GM19395 (cell line): ENCODE results near the gene NIPAL3.
"Not testable (repeated sequence)": the region's sequence is repeated elsewhere in the genome, so short reads cannot be mapped to it uniquely, and the experiment has no call there.

Experiments
- ATAC-seq: cut with Tn5 transposase; IDR thresholded peaks from one replicate; pipeline ENCODE4 v1.9.1; 2021; ENCODE audit warnings: mild to moderate bottlenecking, moderate library complexity; ENCODE audit not compliant: unreplicated experiment

The NIPAL3 gene

GRCh38 chr1:24454673-24455072 lies 39.1 kb downstream of the NIPAL3 start:
- ATAC-seq: no peak

- ATAC-seq: no peak
Measured at GRCh38 chr1:24455272-24455671, 39.7 kb downstream of the NIPAL3 start.

- no peak for ATAC-seq
Measured at GRCh38 chr1:24457866-24458265, 42.3 kb downstream of the NIPAL3 start.

GRCh38 chr1:24459551-24460266 lies 44.1 kb downstream of the NIPAL3 start:
- no peak for ATAC-seq

GRCh38 chr1:24462128-24462527 lies 46.5 kb downstream of the NIPAL3 start:
- not testable (repeated sequence) for ATAC-seq

- ATAC-seq: no peak
Measured at GRCh38 chr1:24463776-24464735, 48.5 kb downstream of the NIPAL3 start.

- ATAC-seq: no peak
Measured at GRCh38 chr1:24465099-24465498, 49.5 kb downstream of the NIPAL3 start.

- no peak for ATAC-seq
Measured at GRCh38 chr1:24465638-24466037, 50.0 kb downstream of the NIPAL3 start.

- ATAC-seq: no peak
Measured at GRCh38 chr1:24468685-24469316, 53.2 kb downstream of the NIPAL3 start.

GRCh38 chr1:24470592-24470991 lies 55.0 kb downstream of the NIPAL3 start:
- ATAC-seq: no peak

- no peak for ATAC-seq
Measured at GRCh38 chr1:24472527-24473251, 57.1 kb downstream of the NIPAL3 start.

GRCh38 chr1:24474193-24474592 lies 58.6 kb downstream of the NIPAL3 start:
- ATAC-seq: no peak

GRCh38 chr1:24475700-24476099 lies 60.1 kb downstream of the NIPAL3 start:
- no peak for ATAC-seq

GRCh38 chr1:24476571-24476970 lies 61.0 kb downstream of the NIPAL3 start:
- ATAC-seq: no peak

GRCh38 chr1:24477309-24477708 lies 61.7 kb downstream of the NIPAL3 start:
- ATAC-seq: no peak

- no peak for ATAC-seq
Measured at GRCh38 chr1:24481101-24481500, 65.5 kb downstream of the NIPAL3 start.

GRCh38 chr1:24481843-24482610 lies 66.4 kb downstream of the NIPAL3 start:
- no peak for ATAC-seq

- no peak for ATAC-seq
Measured at GRCh38 chr1:24483441-24483840, 67.8 kb downstream of the NIPAL3 start.

- no peak for ATAC-seq
Measured at GRCh38 chr1:24484199-24484598, 68.6 kb downstream of the NIPAL3 start.
